Neural progenitor cell (in vitro differentiated cells): ENCODE results near the gene PES1.

Experiments
- CTCF ChIP-seq: fragments of 200-600 bp; sonication (generic); IDR thresholded peaks from 2 replicates; pipeline ENCODE4 v1.5.1; 2017; ENCODE audit warnings: antibody characterized with exemption, mild to moderate bottlenecking
- EZH2 ChIP-seq: fragments of 200-600 bp; sonication (generic); IDR thresholded peaks from 2 replicates; pipeline ENCODE4 v1.6.1; 2017; ENCODE audit warnings: antibody characterized with exemption, mild to moderate bottlenecking, moderate library complexity
- EZH2phosphoT487 ChIP-seq: fragments of 200-600 bp; sonication (generic); IDR thresholded peaks from 2 replicates; pipeline ENCODE4 v1.6.1; 2017; ENCODE audit warnings: antibody characterized with exemption

- TF ChIP-seq CTCF (no peak), EZH2phosphoT487 (no peak), EZH2 (no peak)
Observed at GRCh38 chr22:30606455-30607299, 15.0 kb upstream of the PES1 start, which contains the start of gene TCN2.
